ENCODE measurements around the gene SSR3.

SSR3 gene

DNA sequence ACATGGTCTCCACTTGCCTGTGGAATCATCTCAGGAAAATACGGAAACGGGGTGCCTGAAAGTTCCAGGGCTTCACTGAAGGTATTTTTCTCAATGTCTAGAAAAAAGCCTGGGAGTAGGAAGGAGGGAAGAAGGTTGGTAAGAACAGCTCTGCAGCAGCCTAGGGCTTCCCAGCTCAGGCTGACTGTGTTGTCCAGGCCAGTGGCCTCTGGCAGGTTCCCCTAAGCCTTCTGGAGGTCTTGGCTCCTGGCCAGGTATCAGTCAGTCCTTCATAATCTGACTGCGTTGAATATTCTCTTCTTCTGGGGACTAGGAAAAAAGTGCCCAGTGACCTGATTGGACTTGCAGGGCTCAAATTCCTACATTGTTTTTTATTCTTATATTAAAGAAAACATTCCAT is 38.6 kb downstream of the SSR3 start:
- no peaks in the 10 kb centered on the region for H3K9me3 ChIP-seq (ENCODE audit: insufficient read depth, low read depth, low read length)
- no peaks in the 10 kb centered on the region for H4K20me1 ChIP-seq (ENCODE audit: insufficient read depth, low read length, poor library complexity, severe bottlenecking)
- peaks cover 36% of the 10 kb centered on the region for H3K27me3 ChIP-seq (ENCODE audit: insufficient read depth, low read length, poor library complexity, severe bottlenecking)
- TF ChIP-seq EZH2phosphoT487 (IDR thresholded peaks at IDR 0.05; ENCODE audit: borderline replicate concordance): no peak
- TF ChIP-seq, protein P1, sequence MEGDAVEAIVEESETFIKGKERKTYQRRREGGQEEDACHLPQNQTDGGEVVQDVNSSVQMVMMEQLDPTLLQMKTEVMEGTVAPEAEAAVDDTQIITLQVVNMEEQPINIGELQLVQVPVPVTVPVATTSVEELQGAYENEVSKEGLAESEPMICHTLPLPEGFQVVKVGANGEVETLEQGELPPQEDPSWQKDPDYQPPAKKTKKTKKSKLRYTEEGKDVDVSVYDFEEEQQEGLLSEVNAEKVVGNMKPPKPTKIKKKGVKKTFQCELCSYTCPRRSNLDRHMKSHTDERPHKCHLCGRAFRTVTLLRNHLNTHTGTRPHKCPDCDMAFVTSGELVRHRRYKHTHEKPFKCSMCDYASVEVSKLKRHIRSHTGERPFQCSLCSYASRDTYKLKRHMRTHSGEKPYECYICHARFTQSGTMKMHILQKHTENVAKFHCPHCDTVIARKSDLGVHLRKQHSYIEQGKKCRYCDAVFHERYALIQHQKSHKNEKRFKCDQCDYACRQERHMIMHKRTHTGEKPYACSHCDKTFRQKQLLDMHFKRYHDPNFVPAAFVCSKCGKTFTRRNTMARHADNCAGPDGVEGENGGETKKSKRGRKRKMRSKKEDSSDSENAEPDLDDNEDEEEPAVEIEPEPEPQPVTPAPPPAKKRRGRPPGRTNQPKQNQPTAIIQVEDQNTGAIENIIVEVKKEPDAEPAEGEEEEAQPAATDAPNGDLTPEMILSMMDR (conservative IDR thresholded peaks at IDR 0.05; ENCODE audit: low read length): no peak
- no peaks in the 10 kb centered on the region for H3K4me1 ChIP-seq (ENCODE audit: insufficient read depth, low read length, poor library complexity, severe bottlenecking)
- H3K4me3 ChIP-seq (ENCODE audit: low read length, poor library complexity, severe bottlenecking): no peak overlapping the region
- no peaks in the 10 kb centered on the region for H3K79me2 ChIP-seq (ENCODE audit: insufficient read depth, low read length)
- H3K9ac ChIP-seq (ENCODE audit: low read depth, low read length, poor library complexity, severe bottlenecking): no peak overlapping the region
- no peaks in the 10 kb centered on the region for H3K36me3 ChIP-seq (ENCODE audit: insufficient read depth, low read length)
- H2AFZ ChIP-seq (ENCODE audit: low read length): no peak overlapping the region
- H3F3A ChIP-seq (ENCODE audit: low read depth): no peaks in the 10 kb centered on the region
- H3K9me2 ChIP-seq (replicated peaks; ENCODE audit: low read depth, low read length): no peaks in the 10 kb centered on the region
- no peak overlapping the region for H3K4me2 ChIP-seq (ENCODE audit: low read depth, low read length, poor library complexity, severe bottlenecking)

DNA sequence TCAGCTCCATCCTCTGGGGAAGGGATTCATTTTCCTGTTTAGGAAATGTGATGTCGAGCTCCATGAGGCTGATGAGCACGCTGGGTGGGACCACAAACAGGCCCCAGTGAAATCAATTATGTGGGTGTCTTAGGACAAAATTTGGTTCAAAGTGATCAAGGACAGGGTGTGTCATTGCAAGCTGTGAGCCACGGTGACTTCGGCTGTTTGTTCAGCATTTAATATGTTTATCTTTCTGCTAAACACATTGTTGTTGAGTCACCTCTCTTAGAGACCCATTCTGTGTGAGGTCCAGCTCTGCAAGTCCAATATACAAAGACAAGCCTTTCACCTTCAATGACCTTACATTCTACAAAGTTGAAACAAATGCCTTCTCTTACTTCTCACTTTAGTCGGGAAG is 41.3 kb downstream of the SSR3 start:
- no peaks in the 10 kb centered on the region for H3F3A ChIP-seq (ENCODE audit: low read depth)
- H3K9ac ChIP-seq (ENCODE audit: low read depth, low read length, poor library complexity, severe bottlenecking): no peak overlapping the region
- H3K4me2 ChIP-seq (ENCODE audit: low read depth, low read length, poor library complexity, severe bottlenecking): no peak overlapping the region
- H3K27me3 ChIP-seq (ENCODE audit: insufficient read depth, low read length, poor library complexity, severe bottlenecking): peaks cover 10% of the 10 kb centered on the region
- no peak overlapping the region for H2AFZ ChIP-seq (ENCODE audit: low read length)
- H3K9me3 ChIP-seq (ENCODE audit: insufficient read depth, low read depth, low read length): no peaks in the 10 kb centered on the region
- H3K4me1 ChIP-seq (ENCODE audit: insufficient read depth, low read length, poor library complexity, severe bottlenecking): no peaks in the 10 kb centered on the region
- TF ChIP-seq, protein P1 (conservative IDR thresholded peaks at IDR 0.05; ENCODE audit: low read length): no peak
- TF ChIP-seq EZH2phosphoT487 (IDR thresholded peaks at IDR 0.05; ENCODE audit: borderline replicate concordance): no peak
- no peak overlapping the region for H3K4me3 ChIP-seq (ENCODE audit: low read length, poor library complexity, severe bottlenecking)
- no peaks in the 10 kb centered on the region for H3K9me2 ChIP-seq (replicated peaks; ENCODE audit: low read depth, low read length)
- no peaks in the 10 kb centered on the region for H4K20me1 ChIP-seq (ENCODE audit: insufficient read depth, low read length, poor library complexity, severe bottlenecking)
- H3K36me3 ChIP-seq (ENCODE audit: insufficient read depth, low read length): no peaks in the 10 kb centered on the region
- no peaks in the 10 kb centered on the region for H3K79me2 ChIP-seq (ENCODE audit: insufficient read depth, low read length)

DNA sequence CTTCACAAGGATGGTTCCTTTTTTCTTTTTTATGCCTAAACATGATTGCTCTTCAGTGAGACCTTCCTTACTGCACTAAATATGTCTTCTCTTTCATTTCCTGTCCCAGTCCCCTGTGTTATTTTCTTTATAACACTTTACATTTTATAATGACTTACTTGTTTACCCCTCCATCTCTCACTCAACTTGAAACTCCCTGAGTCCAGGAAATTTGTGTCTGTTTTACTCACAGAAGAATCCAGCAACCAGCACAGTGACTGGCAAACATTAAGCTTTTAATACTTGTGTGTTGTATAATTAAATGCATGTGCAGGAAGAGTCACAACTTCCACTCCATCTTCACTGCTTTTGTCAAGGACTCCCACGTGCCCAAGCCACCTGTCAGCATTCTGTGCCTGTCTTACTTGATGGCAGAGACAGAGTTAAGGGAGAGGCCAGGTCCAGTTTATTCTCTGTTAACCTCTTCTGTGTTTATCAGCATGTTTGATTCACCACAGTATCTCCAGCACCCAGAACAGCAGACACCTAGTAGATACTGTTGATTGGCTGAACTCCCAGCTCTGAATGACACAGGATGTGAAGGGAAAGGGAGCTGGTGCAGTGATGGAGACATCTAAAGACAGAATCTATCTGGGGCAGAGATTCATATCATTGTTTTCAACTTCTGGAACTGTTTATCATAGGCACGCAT is 42.8 kb downstream of the SSR3 start:
- no peak overlapping the region for H3K9ac ChIP-seq (ENCODE audit: low read depth, low read length, poor library complexity, severe bottlenecking)
- peak overlapping the region; percentile 9; the same call in 1 of the 2 replicates for H2AFZ ChIP-seq (ENCODE audit: low read length)
- no peaks in the 10 kb centered on the region for H3K27me3 ChIP-seq (ENCODE audit: insufficient read depth, low read length, poor library complexity, severe bottlenecking)
- H3K36me3 ChIP-seq (ENCODE audit: insufficient read depth, low read length): no peaks in the 10 kb centered on the region
- H3K4me1 ChIP-seq (ENCODE audit: insufficient read depth, low read length, poor library complexity, severe bottlenecking): no peaks in the 10 kb centered on the region
- no peaks in the 10 kb centered on the region for H3K9me2 ChIP-seq (replicated peaks; ENCODE audit: low read depth, low read length)
- H3K4me2 ChIP-seq (ENCODE audit: low read depth, low read length, poor library complexity, severe bottlenecking): no peak overlapping the region
- TF ChIP-seq, protein P1 (conservative IDR thresholded peaks at IDR 0.05; ENCODE audit: low read length): no peak
- TF ChIP-seq EZH2phosphoT487 (IDR thresholded peaks at IDR 0.05; ENCODE audit: borderline replicate concordance): no peak
- H4K20me1 ChIP-seq (ENCODE audit: insufficient read depth, low read length, poor library complexity, severe bottlenecking): no peaks in the 10 kb centered on the region
- H3F3A ChIP-seq (ENCODE audit: low read depth): no peaks in the 10 kb centered on the region
- H3K79me2 ChIP-seq (ENCODE audit: insufficient read depth, low read length): no peaks in the 10 kb centered on the region
- H3K4me3 ChIP-seq (ENCODE audit: low read length, poor library complexity, severe bottlenecking): no peak overlapping the region
- no peaks in the 10 kb centered on the region for H3K9me3 ChIP-seq (ENCODE audit: insufficient read depth, low read depth, low read length)
